BJ (cell line): ENCODE results near the gene LAMC2. TPM values are rescaled to one million over a fixed set of nuclear protein-coding genes. Genes with fewer than 3 reads are reported as not detected.

ENCODE experiments used
- CTCF ChIA-PET: fragments of 350-600 bp; formaldehyde crosslinking; extraction: SDS; loops from one replicate; lab custom pipeline; 2021; ENCODE audit warnings: antibody characterized with exemption, inconsistent platforms; lab: Yijun Ruan, JAX
- POLR2A ChIA-PET: fragments of 300-600 bp; sonication (Branson Sonifier 250); formaldehyde crosslinking; extraction: SDS; loops from one replicate; lab custom pipeline; 2021; ENCODE audit warnings: antibody characterized with exemption; lab: Charles Lee
- DNase-seq: peaks from one replicate; pipeline ENCODE4 v3.0.0-alpha.2; 2011; ENCODE audit warnings: low read depth
- H3K27me3 ChIP-seq: 2 replicates; pipeline ENCODE4 v1.6.0; 2011; ENCODE audit warnings: low read length; ENCODE audit not compliant: control insufficient read depth, insufficient read depth
- H3K36me3 ChIP-seq: 2 replicates; pipeline ENCODE4 v1.5.1; 2011; ENCODE audit warnings: low read length; ENCODE audit not compliant: control insufficient read depth, insufficient read depth
- H3K4me3 ChIP-seq: 2 replicates; pipeline ENCODE4 v1.5.1; 2011; ENCODE audit warnings: low read depth, mild to moderate bottlenecking, control low read depth, low read length
- CTCF ChIP-seq: IDR thresholded peaks from 2 replicates; pipeline ENCODE4 v1.5.1; 2011; ENCODE audit warnings: low read depth, mild to moderate bottlenecking, control low read depth, inconsistent platforms, low read length, moderate library complexity; ENCODE audit not compliant: insufficient read depth
- polyA plus RNA-seq: library from polyadenylated mRNA; depleted of rRNA; stranded (reverse); fragments of >200 nt; gene quantifications from 2 replicates; pipeline ENCODE4 v1.2.3, GENCODE V29; 2011

LAMC2 gene
- polyA plus RNA-seq, 1 experiment: 0.70 TPM

- POLR2A ChIA-PET: no interaction called here
- CTCF ChIA-PET: no interaction called here
- TF ChIP-seq CTCF: no peak
- H3K4me3 ChIP-seq: no peak overlapping the region
- DNase-seq: no peak
- no peaks in the 10 kb centered on the region for H3K36me3 ChIP-seq
- no peaks in the 10 kb centered on the region for H3K27me3 ChIP-seq
Measured at GRCh38 chr1:183188240-183188639, 2.2 kb downstream of the LAMC2 start.

DNA sequence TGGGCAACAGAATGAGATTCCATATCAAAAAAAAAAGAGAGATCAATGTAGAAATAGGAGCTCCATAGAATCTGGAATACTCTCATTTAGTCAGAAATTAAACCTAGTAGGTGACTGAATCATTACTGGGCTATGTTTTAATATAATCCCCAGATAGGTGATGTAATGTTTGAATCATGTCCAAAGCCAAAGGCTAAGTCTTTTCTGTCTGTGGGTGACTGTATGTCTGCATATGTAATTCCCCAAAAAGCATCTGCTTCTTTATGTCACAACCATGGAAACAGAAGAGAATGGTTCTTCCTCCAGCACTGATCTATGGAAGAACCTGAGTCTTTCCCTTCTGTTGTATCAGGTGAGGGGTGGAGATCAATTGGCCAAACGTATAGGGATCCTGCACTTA, 5.8 kb downstream of the LAMC2 start:
- peak; percentile 51 for DNase-seq
- ChIA-PET CTCF (interaction anchor here (1.2 kb wide), 1 partner anchor 17 kb away, joined by 3 read pairs; no protein-coding TSS in a partner anchor), POLR2A (no interaction called here)
- no peak for TF ChIP-seq CTCF
- Histone ChIP-seq H3K36me3 (no peaks in the 10 kb centered on the region), H3K27me3 (no peaks in the 10 kb centered on the region), H3K4me3 (no peak overlapping the region)

DNA sequence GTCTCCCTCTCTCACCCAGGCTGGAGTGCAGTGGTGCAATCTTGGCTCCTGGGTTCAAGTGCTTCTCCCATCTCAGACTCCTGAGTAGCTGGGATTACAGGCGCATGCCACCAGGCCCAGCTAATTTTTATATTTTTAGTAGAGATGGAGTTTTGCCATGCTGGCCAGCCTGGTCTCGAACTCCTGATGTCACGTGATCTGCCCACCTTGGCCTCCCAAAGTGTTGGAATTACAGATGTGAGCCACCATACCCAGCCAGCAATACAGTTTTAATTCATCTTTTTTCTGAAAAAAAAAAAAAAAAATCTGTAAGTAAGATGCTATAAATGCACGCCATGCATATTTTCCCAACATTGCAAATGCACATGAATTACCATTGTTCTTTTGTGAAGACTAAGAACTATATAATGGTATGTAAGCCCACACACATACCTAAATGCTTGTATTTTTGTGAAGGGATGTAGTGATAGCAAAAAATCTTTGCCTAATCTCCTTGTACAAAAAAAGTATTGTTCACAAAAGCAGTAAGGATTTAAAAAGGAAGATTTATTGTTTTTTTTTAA, 8.0 kb downstream of the LAMC2 start:
- POLR2A ChIA-PET: no interaction called here
- no peak for DNase-seq
- TF ChIP-seq CTCF: no peak
- CTCF ChIA-PET: interaction anchor here (1.2 to 1.7 kb wide), 3 partner anchors 10 to 88 kb away, joined by 3 to 5 read pairs (median 3); no protein-coding TSS in a partner anchor
- no peaks in the 10 kb centered on the region for H3K36me3 ChIP-seq
- no peak overlapping the region for H3K4me3 ChIP-seq
- no peaks in the 10 kb centered on the region for H3K27me3 ChIP-seq

GRCh38 chr1:183194527-183195141, 8.6 kb downstream of the LAMC2 start:
- CTCF ChIA-PET: no interaction called here
- no peaks in the 10 kb centered on the region for H3K27me3 ChIP-seq
- no peak for TF ChIP-seq CTCF
- POLR2A ChIA-PET: no interaction called here
- H3K36me3 ChIP-seq: no peaks in the 10 kb centered on the region
- H3K4me3 ChIP-seq: no peak overlapping the region
- DNase-seq: no peak

DNA sequence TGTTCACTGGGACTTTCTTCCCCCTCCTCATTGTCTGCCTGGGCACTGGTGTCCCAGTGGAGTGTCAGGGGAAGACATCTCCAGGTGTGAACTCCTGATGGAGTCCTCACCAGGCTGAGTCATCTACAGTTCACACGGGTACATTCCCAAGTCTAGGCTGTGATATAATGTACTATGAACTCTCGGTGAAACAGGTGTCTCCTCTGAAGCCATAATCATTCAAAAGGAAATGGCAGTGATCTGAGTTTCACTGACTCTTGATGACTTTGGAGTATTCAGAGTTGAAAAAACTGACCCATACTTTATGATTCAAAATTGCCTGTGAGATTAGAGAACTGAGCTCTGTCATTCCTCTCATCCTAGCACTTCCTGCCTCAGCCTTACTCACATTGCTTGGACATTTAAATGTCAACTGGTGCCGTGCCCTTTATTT, 9.1 kb downstream of the LAMC2 start:
- no peaks in the 10 kb centered on the region for H3K27me3 ChIP-seq
- H3K4me3 ChIP-seq: no peak overlapping the region
- ChIA-PET POLR2A (no interaction called here), CTCF (interaction anchor here (0.6 to 0.7 kb wide), 2 partner anchors 11 to 66 kb away, joined by 3 read pairs; no protein-coding TSS in a partner anchor)
- DNase-seq: no peak
- no peak for TF ChIP-seq CTCF
- no peaks in the 10 kb centered on the region for H3K36me3 ChIP-seq
